Activated CD4-positive, alpha-beta memory T cell treated with anti-CD3 and anti-CD28 coated beads for 36 hours (primary cell): Measurements from ENCODE around the gene ACSF2. TPM values are rescaled to one million over a fixed set of nuclear protein-coding genes. Genes with fewer than 3 reads are reported as not detected.
"Not testable (repeated sequence)": the region's sequence is repeated elsewhere in the genome, so short reads cannot be mapped to it uniquely, and the experiment has no call there.

Experiments
- CTCF ChIA-PET: fragments of 350-600 bp; sonication (Branson Sonifier 250); formaldehyde crosslinking; loops from one replicate; lab custom pipeline; 2021; ENCODE audit warnings: antibody characterized with exemption, inconsistent platforms; lab: Charles Lee
- POLR2A ChIA-PET: fragments of 350-600 bp; sonication (Branson Sonifier 250); formaldehyde crosslinking; loops from one replicate; lab custom pipeline; 2021; ENCODE audit warnings: antibody characterized with exemption; lab: Charles Lee
- DNase-seq: peaks from one replicate; pipeline ENCODE4 v3.0.0-alpha.2; 2020
- H3K27ac Mint-ChIP-seq: one replicate; pipeline ENCODE4 v1.8.0; 2021; ENCODE audit warnings: mixed read lengths
- H3K27me3 Mint-ChIP-seq: one replicate; pipeline ENCODE4 v1.8.0; 2021; ENCODE audit warnings: mixed read lengths
- H3K36me3 Mint-ChIP-seq: one replicate; pipeline ENCODE4 v1.8.0; 2021; ENCODE audit warnings: mixed read lengths
- H3K4me1 Mint-ChIP-seq: one replicate; pipeline ENCODE4 v1.8.0; 2021; ENCODE audit warnings: low read depth, mixed read lengths
- H3K4me3 Mint-ChIP-seq: one replicate; pipeline ENCODE4 v1.8.0; 2021; ENCODE audit warnings: mild to moderate bottlenecking, mixed read lengths
- H3K9me3 Mint-ChIP-seq: one replicate; pipeline ENCODE4 v1.8.0; 2021; ENCODE audit warnings: mixed read lengths
- intact Hi-C: fragments of 100-400 bp; cut with micrococcal nuclease; formaldehyde crosslinking; loops from one replicate; pipeline ENCODE4 v1.15.1; 2023
- total RNA-seq, 2 experiments: library from RNA; stranded (reverse); gene quantifications; one replicate each; pipeline ENCODE4 v1.2.3, GENCODE V29; 2021

Gene ACSF2
- total RNA-seq, 2 experiments from 2014 or later: 20.1 to 23.6 TPM

- Mint-ChIP-seq H3K4me1 (peaks cover 8% of the 10 kb centered on the region), H3K27ac (no peak overlapping the region), H3K27me3 (peaks cover 17% of the 10 kb centered on the region), H3K36me3 (no peaks in the 10 kb centered on the region), H3K4me3 (no peak overlapping the region), H3K9me3 (no peaks in the 10 kb centered on the region)
- intact Hi-C loops: no loop called here
- POLR2A ChIA-PET: no interaction called here
- CTCF ChIA-PET: interaction anchor here (0.7 to 2.5 kb wide), 2 partner anchors 11 to 106 kb away, joined by 3 to 14 read pairs; partner anchors contain the start of gene RSAD1
- no peak for DNase-seq
These were observed 41.9 kb downstream of the ACSF2 start for GRCh38 chr17:50467855-50468303.

GRCh38 chr17:50468304-50469207 is 42.5 kb downstream of the ACSF2 start, which contains the start of gene CHAD:
Gene CHAD (minus strand): TSS chr17:50468880. CDS start chr17:50468813, 67 bp downstream.
- H3K27me3 Mint-ChIP-seq: peaks cover 17% of the 10 kb centered on the region
- H3K4me1 Mint-ChIP-seq: peaks cover 8% of the 10 kb centered on the region
- intact Hi-C loops: no loop called here
- DNase-seq: no peak
- H3K9me3 Mint-ChIP-seq: no peaks in the 10 kb centered on the region
- no peaks in the 10 kb centered on the region for H3K36me3 Mint-ChIP-seq
- ChIA-PET POLR2A (no interaction called here), CTCF (interaction anchor here (2.5 kb wide), 1 partner anchor 10 kb away, joined by 14 read pairs; the partner anchor contains the start of gene RSAD1)
- no peak within 1 kb of the TSS for H3K4me3 Mint-ChIP-seq
- H3K27ac Mint-ChIP-seq: no peak within 1 kb of the TSS

- Mint-ChIP-seq H3K36me3 (no peaks in the 10 kb centered on the region), H3K4me1 (peaks cover 8% of the 10 kb centered on the region), H3K27me3 (peaks cover 17% of the 10 kb centered on the region), H3K4me3 (no peak overlapping the region), H3K9me3 (no peaks in the 10 kb centered on the region), H3K27ac (no peak overlapping the region)
- no peak for DNase-seq
- intact Hi-C loops: no loop called here
- ChIA-PET CTCF (interaction anchor here (2.5 kb wide), 1 partner anchor 10 kb away, joined by 14 read pairs; the partner anchor contains the start of gene RSAD1), POLR2A (no interaction called here)
These were observed 43.2 kb downstream of the ACSF2 start for GRCh38 chr17:50469208-50469605.

GRCh38 chr17:50469671-50470305 is 43.8 kb downstream of the ACSF2 start:
- Mint-ChIP-seq H3K27me3 (peaks cover 17% of the 10 kb centered on the region), H3K27ac (no peak overlapping the region), H3K36me3 (no peaks in the 10 kb centered on the region), H3K4me3 (no peak overlapping the region), H3K4me1 (peaks cover 8% of the 10 kb centered on the region), H3K9me3 (no peaks in the 10 kb centered on the region)
- DNase-seq: no peak
- CTCF ChIA-PET: interaction anchor here (2.1 to 2.5 kb wide), 2 partner anchors 9 to 73 kb away, joined by 4 to 14 read pairs; partner anchors contain the start of genes LRRC59 and RSAD1
- intact Hi-C loops: no loop called here
- POLR2A ChIA-PET: no interaction called here

- H3K27me3 Mint-ChIP-seq: peaks cover 17% of the 10 kb centered on the region
- ChIA-PET POLR2A (no interaction called here), CTCF (interaction anchor here (2.1 kb wide), 1 partner anchor 73 kb away, joined by 4 read pairs; the partner anchor contains the start of gene LRRC59)
- H3K4me3 Mint-ChIP-seq: no peak overlapping the region
- intact Hi-C loops: no loop called here
- no peak for DNase-seq
- H3K27ac Mint-ChIP-seq: no peak overlapping the region
- H3K36me3 Mint-ChIP-seq: no peaks in the 10 kb centered on the region
- no peaks in the 10 kb centered on the region for H3K9me3 Mint-ChIP-seq
- peaks cover 8% of the 10 kb centered on the region for H3K4me1 Mint-ChIP-seq
These were observed 44.4 kb downstream of the ACSF2 start for GRCh38 chr17:50470426-50470825.

DNA sequence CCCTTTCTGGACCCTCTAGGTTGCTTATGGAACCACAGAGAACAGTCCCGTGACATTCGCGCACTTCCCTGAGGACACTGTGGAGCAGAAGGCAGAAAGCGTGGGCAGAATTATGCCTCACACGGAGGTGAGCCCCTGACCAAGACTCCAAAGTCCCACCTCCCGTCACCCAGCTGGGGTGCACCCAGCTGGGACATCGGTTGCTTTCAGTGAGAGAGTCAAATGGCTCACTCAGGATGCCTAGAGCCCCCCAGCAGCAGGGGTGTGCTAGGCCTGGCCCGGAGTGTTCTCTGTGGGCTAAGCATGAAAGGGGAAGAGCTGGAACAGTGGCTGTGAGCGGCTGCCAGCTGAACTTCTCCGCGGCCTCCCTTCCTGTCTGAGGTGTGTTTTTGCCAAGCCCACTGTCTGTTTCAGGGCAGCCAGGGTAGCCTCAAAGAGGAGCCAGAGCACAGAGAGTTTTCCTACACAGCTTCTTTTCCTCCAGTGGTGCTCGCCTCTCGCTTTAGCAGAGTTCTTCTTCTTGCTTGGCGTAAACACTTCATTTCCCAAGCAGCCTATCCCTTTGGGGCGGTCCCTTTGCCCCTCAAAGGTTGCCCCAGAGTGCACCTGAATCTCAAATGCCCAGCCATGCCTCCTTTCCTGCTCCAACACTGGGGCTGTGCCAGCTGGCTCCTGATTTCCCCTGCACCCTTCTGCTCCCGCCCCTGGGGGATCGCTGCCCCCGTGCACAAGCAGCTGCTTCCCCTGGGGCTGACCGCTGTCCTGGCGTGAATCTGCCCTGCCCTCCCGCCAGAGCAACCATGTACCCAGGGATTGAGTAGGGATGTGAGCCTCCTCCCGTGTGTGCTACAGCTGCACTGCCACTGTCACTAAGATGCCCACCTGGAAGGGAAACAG is 45.2 kb downstream of the ACSF2 start:
- peaks cover 17% of the 10 kb centered on the region for H3K27me3 Mint-ChIP-seq
- ChIA-PET POLR2A (no interaction called here), CTCF (interaction anchor here (1.0 to 2.1 kb wide), 2 partner anchors 30 to 74 kb away, joined by 3 to 4 read pairs; partner anchors contain the start of gene LRRC59)
- H3K9me3 Mint-ChIP-seq: no peaks in the 10 kb centered on the region
- peaks cover 8% of the 10 kb centered on the region for H3K4me1 Mint-ChIP-seq
- no peak overlapping the region for H3K27ac Mint-ChIP-seq
- H3K4me3 Mint-ChIP-seq: no peak overlapping the region
- intact Hi-C loops: no loop called here
- H3K36me3 Mint-ChIP-seq: no peaks in the 10 kb centered on the region
- DNase-seq: no peak

- Mint-ChIP-seq H3K27ac (no peak overlapping the region), H3K4me3 (no peak overlapping the region), H3K36me3 (no peaks in the 10 kb centered on the region), H3K9me3 (no peaks in the 10 kb centered on the region), H3K27me3 (peaks cover 16% of the 10 kb centered on the region), H3K4me1 (peaks cover 8% of the 10 kb centered on the region)
- CTCF ChIA-PET: interaction anchor here (2.1 kb wide), 1 partner anchor 75 kb away, joined by 4 read pairs; the partner anchor contains the start of gene LRRC59
- POLR2A ChIA-PET: no interaction called here
- no peak for DNase-seq
- intact Hi-C loops: no loop called here
These were observed 46.3 kb downstream of the ACSF2 start for GRCh38 chr17:50472286-50472685.

- intact Hi-C loops, CTCF ChIA-PET, DNase-seq, H3K4me3 Mint-ChIP-seq, H3K27ac Mint-ChIP-seq, H3K4me1 Mint-ChIP-seq, H3K9me3 Mint-ChIP-seq, H3K36me3 Mint-ChIP-seq, POLR2A ChIA-PET: not testable (repeated sequence)
- peaks cover 13% of the 10 kb centered on the region for H3K27me3 Mint-ChIP-seq
These were observed 46.7 kb downstream of the ACSF2 start for GRCh38 chr17:50472761-50473161.

DNA sequence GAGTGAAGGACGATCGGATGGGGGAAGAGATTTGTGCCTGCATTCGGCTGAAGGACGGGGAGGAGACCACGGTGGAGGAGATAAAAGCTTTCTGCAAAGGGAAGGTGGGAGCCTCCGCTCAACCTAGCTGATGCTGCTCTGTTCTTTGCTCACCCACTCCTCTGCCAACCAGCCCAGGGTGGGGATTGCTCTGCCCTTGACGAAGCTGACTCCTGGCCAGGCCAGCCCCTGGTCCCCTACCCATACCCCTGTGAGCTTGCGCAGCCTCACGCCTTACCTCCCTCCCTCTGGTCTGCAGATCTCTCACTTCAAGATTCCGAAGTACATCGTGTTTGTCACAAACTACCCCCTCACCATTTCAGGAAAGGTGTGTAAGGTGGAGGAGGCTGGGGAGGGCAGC is 47.9 kb downstream of the ACSF2 start:
- no peak for DNase-seq
- POLR2A ChIA-PET: no interaction called here
- H3K27ac Mint-ChIP-seq: no peak overlapping the region
- CTCF ChIA-PET: interaction anchor here (1.2 kb wide), 1 partner anchor 33 kb away, joined by 3 read pairs; no protein-coding TSS in a partner anchor
- no peaks in the 10 kb centered on the region for H3K36me3 Mint-ChIP-seq
- H3K27me3 Mint-ChIP-seq: peaks cover 4% of the 10 kb centered on the region
- intact Hi-C loops: no loop called here
- H3K4me3 Mint-ChIP-seq: no peak overlapping the region
- no peaks in the 10 kb centered on the region for H3K9me3 Mint-ChIP-seq
- peaks cover 9% of the 10 kb centered on the region for H3K4me1 Mint-ChIP-seq

- Mint-ChIP-seq H3K36me3 (no peaks in the 10 kb centered on the region), H3K27ac (no peak overlapping the region), H3K27me3 (peaks cover 2% of the 10 kb centered on the region), H3K4me1 (peaks cover 8% of the 10 kb centered on the region), H3K4me3 (no peak overlapping the region), H3K9me3 (no peaks in the 10 kb centered on the region)
- intact Hi-C loops: no loop called here
- DNase-seq: no peak
- ChIA-PET CTCF (interaction anchor here (1.2 kb wide), 1 partner anchor 33 kb away, joined by 3 read pairs; no protein-coding TSS in a partner anchor), POLR2A (no interaction called here)
These were observed 48.5 kb downstream of the ACSF2 start for GRCh38 chr17:50474523-50474922.

- POLR2A ChIA-PET: no interaction called here
- Mint-ChIP-seq H3K4me1 (peaks cover 15% of the 10 kb centered on the region), H3K36me3 (no peaks in the 10 kb centered on the region), H3K4me3 (no peak overlapping the region), H3K27me3 (peaks cover under 1% of the 10 kb centered on the region), H3K9me3 (no peaks in the 10 kb centered on the region), H3K27ac (no peak overlapping the region)
- no peak for DNase-seq
- CTCF ChIA-PET: interaction anchor here (1.1 kb wide), 1 partner anchor 78 kb away, joined by 3 read pairs; the partner anchor contains the start of gene LRRC59
- intact Hi-C loops: loop anchor here (5.0 kb wide), 1 partner anchor 232 kb away; the partner anchor contains the start of gene ANKRD40
These were observed 49.3 kb downstream of the ACSF2 start for GRCh38 chr17:50475362-50475761.
